SK-N-SH (cell line): ENCODE data around the gene IGF2. TPM values are rescaled to one million over a fixed set of nuclear protein-coding genes. Genes with fewer than 3 reads are reported as not detected.

Experiments used
- CTCF ChIA-PET: fragments of 300-600, 350-600 bp; formaldehyde crosslinking; extraction: SDS; loops from one replicate; lab custom pipeline; 2021; lab: Yijun Ruan, JAX
- POLR2A ChIA-PET: fragments of 350-600 bp; sonication (Branson Sonifier 250); formaldehyde crosslinking; extraction: SDS; loops from one replicate; lab custom pipeline; 2020; ENCODE audit warnings: antibody characterized with exemption, inconsistent platforms; lab: Yijun Ruan, JAX
- DNase-seq: peaks from one replicate; pipeline ENCODE4 v3.0.0; 2012
- H2AFZ ChIP-seq: fragments of 200-600 bp; sonication (generic); 2 replicates; pipeline ENCODE4 v1.8.1; 2016; ENCODE audit warnings: antibody characterized with exemption, mild to moderate bottlenecking, low read depth
- H3F3A ChIP-seq: fragments of 200-600 bp; sonication (generic); replicated peaks from 2 replicates; pipeline ENCODE3; 2016; ENCODE audit warnings: antibody characterized with exemption, mild to moderate bottlenecking; ENCODE audit not compliant: insufficient read depth
- H3K27ac ChIP-seq, 2 experiments: fragments of 200-500 bp in 1 of 2; fragments of 200-600 bp in 1 of 2; sonication (Bioruptor generic) in 1 of 2; sonication (generic), shearing (Covaris generic) in 1 of 2; 2 replicates each; pipeline versions ENCODE4 v1.5.1 to v1.6.1; 2014 to 2016; ENCODE audit warnings: low read depth in 2 of 2, inconsistent platforms in 1 of 2, low read length in 1 of 2, mild to moderate bottlenecking in 1 of 2, mixed read lengths in 1 of 2
- H3K27me3 ChIP-seq: fragments of 200-600 bp; sonication (generic), shearing (Covaris generic); 2 replicates; pipeline ENCODE4 v1.6.1; 2016; ENCODE audit warnings: mixed run types; ENCODE audit not compliant: insufficient read depth
- H3K36me3 ChIP-seq, 2 experiments: fragments of 200-500 bp in 1 of 2; fragments of 200-600 bp in 1 of 2; sonication (Bioruptor generic) in 1 of 2; sonication (generic) in 1 of 2; replicated peaks in 1 of 2; 2 replicates each; pipeline versions ENCODE3 to v1.5.1; 2014 to 2016; ENCODE audit warnings: low read length in 1 of 2, mild to moderate bottlenecking in 1 of 2; ENCODE audit not compliant: insufficient read depth in 2 of 2, control insufficient read depth in 1 of 2
- H3K4me1 ChIP-seq, 2 experiments: fragments of 200-500 bp in 1 of 2; fragments of 200-600 bp in 1 of 2; sonication (Bioruptor generic) in 1 of 2; sonication (generic), shearing (Covaris generic) in 1 of 2; 2 replicates each; pipeline versions ENCODE4 v1.5.1 to v1.6.1; 2014 to 2016; ENCODE audit warnings: low read depth in 1 of 2, low read length in 1 of 2, mixed run types in 1 of 2; ENCODE audit not compliant: insufficient read depth in 2 of 2, control insufficient read depth in 1 of 2
- H3K4me2 ChIP-seq: fragments of 200-600 bp; sonication (generic), shearing (Covaris generic); 2 replicates; pipeline ENCODE4 v1.6.1; 2017; ENCODE audit warnings: mixed run types
- H3K4me3 ChIP-seq, 2 experiments: fragments of 200-500 bp in 1 of 2; fragments of 200-600 bp in 1 of 2; sonication (Bioruptor generic) in 1 of 2; sonication (generic), shearing (Covaris generic) in 1 of 2; 2 replicates each; pipeline versions ENCODE4 v1.5.1 to v1.8.1; 2014 to 2016; ENCODE audit warnings: low read depth in 2 of 2, inconsistent platforms in 1 of 2, low read length in 1 of 2, mild to moderate bottlenecking in 1 of 2, mixed read lengths in 1 of 2, moderate library complexity in 1 of 2
- H3K79me2 ChIP-seq: fragments of 200-600 bp; sonication (generic); 2 replicates; pipeline ENCODE4 v1.8.1; 2017; ENCODE audit warnings: mild to moderate bottlenecking; ENCODE audit not compliant: insufficient read depth
- H3K9ac ChIP-seq: fragments of 200-600 bp; sonication (generic); 2 replicates; pipeline ENCODE4 v1.6.1; 2017; ENCODE audit warnings: mixed run types
- H3K9me2 ChIP-seq: fragments of 200-600 bp; sonication (generic); 2 replicates; pipeline ENCODE4 v1.6.1; 2017; ENCODE audit warnings: mixed run types
- H3K9me3 ChIP-seq: fragments of 200-600 bp; sonication (generic); 2 replicates; pipeline ENCODE4 v1.6.1; 2017; ENCODE audit warnings: mixed run types, mild to moderate bottlenecking, moderate library complexity
- H4K20me1 ChIP-seq: fragments of 200-600 bp; sonication (generic); 2 replicates; pipeline ENCODE4 v1.6.1; 2017; ENCODE audit warnings: mild to moderate bottlenecking, mixed run types; ENCODE audit not compliant: insufficient read depth
- CTCF ChIP-seq: fragments of 200-600 bp; sonication (generic); IDR thresholded peaks from 2 replicates; pipeline ENCODE4 v1.6.1; 2017; ENCODE audit warnings: antibody characterized with exemption, mild to moderate bottlenecking, moderate library complexity
- ELF1 ChIP-seq: IDR thresholded peaks from 2 replicates; pipeline ENCODE4 v1.4.0; 2012
- FOXJ3 ChIP-seq: sonication (generic); formaldehyde crosslinking; IDR thresholded peaks from 2 replicates; pipeline ENCODE4 v1.5.1; 2020; ENCODE audit warnings: mild to moderate bottlenecking, missing genetic modification reagents
- GABPA ChIP-seq: IDR thresholded peaks from 2 replicates; pipeline ENCODE4 v1.4.0; 2012; ENCODE audit warnings: low read depth, mild to moderate bottlenecking
- MEF2A ChIP-seq: IDR thresholded peaks from 2 replicates; pipeline ENCODE4 v1.4.0; 2012; ENCODE audit warnings: low read depth, borderline replicate concordance
- MXI1 ChIP-seq: IDR thresholded peaks from 2 replicates; pipeline ENCODE4 v1.6.1; 2012; ENCODE audit warnings: mild to moderate bottlenecking, low read depth, low read length, improper control_type of control experiment
- PBX3 ChIP-seq: IDR thresholded peaks from 2 replicates; pipeline ENCODE4; 2012
- REST ChIP-seq: IDR thresholded peaks from 2 replicates; pipeline ENCODE4 v1.6.1; 2012; ENCODE audit warnings: mild to moderate bottlenecking, low read depth, low read length, moderate library complexity
- RFX5 ChIP-seq: IDR thresholded peaks from 2 replicates; pipeline ENCODE4 v1.6.1; 2012; ENCODE audit warnings: mild to moderate bottlenecking, improper control_type of control experiment, low read length
- RXRA ChIP-seq: IDR thresholded peaks from 2 replicates; pipeline ENCODE4 v1.4.0; 2012; ENCODE audit warnings: low read depth, mild to moderate bottlenecking, borderline replicate concordance
- SIN3A ChIP-seq: IDR thresholded peaks from 2 replicates; pipeline ENCODE4 v1.6.1; 2012; ENCODE audit warnings: low read depth, mild to moderate bottlenecking, low read length, moderate library complexity, borderline replicate concordance
- TAF1 ChIP-seq: IDR thresholded peaks from 2 replicates; pipeline ENCODE4 v1.6.1; 2012; ENCODE audit warnings: low read depth, mild to moderate bottlenecking, low read length, moderate library complexity, borderline replicate concordance
- TCF12 ChIP-seq: IDR thresholded peaks from 2 replicates; pipeline ENCODE4 v1.4.0; 2012
- TEAD4 ChIP-seq: IDR thresholded peaks from 2 replicates; pipeline ENCODE4 v1.4.0; 2012; ENCODE audit warnings: mild to moderate bottlenecking, borderline replicate concordance; ENCODE audit not compliant: insufficient read depth
- USF1 ChIP-seq: IDR thresholded peaks from 2 replicates; pipeline ENCODE4 v1.4.0; 2012; ENCODE audit warnings: low read depth, borderline replicate concordance
- YY1 ChIP-seq: IDR thresholded peaks from 2 replicates; pipeline ENCODE4 v1.4.0; 2012; ENCODE audit warnings: low read depth, mild to moderate bottlenecking
- ZBTB33 ChIP-seq: IDR thresholded peaks from 2 replicates; pipeline ENCODE4 v1.4.0; 2012; ENCODE audit warnings: low read depth, borderline replicate concordance
- WGBS: methylation state at CpG from one replicate; pipeline ENCODE4 v1.1.6; 2017; ENCODE audit warnings: low lambda C conversion rate; 5-methylcytosine and 5-hydroxymethylcytosine counted together
- polyA plus RNA-seq, 3 experiments: library from polyadenylated mRNA; depleted of rRNA; stranded (reverse); fragments of >200 nt; gene quantifications; 2 replicates each; pipeline ENCODE4 v1.2.3, GENCODE V29; 2012

The IGF2 gene
- polyA plus RNA-seq, 1 of the 3 experiments (the other 2 are of a cell fraction), result 0.05 TPM

GRCh38 chr11:2154195-2154585 is 15.0 kb upstream of the IGF2 start:
- peaks cover 0 to 30% of the 10 kb centered on the region in 2 experiments; a peak in 1 of 4 replicates for H3K4me1 ChIP-seq
- H3K36me3 ChIP-seq, result no peaks in the 10 kb centered on the region
- TF ChIP-seq PBX3 (no peak), TEAD4 (no peak), SIN3A (no peak), ZBTB33 (no peak), USF1 (no peak), GABPA (no peak), TAF1 (no peak), TCF12 (no peak), ELF1 (no peak), CTCF (no peak), RXRA (no peak), FOXJ3 (no peak), MEF2A (no peak), RFX5 (no peak), REST (no peak), MXI1 (no peak), YY1 (no peak)
- no peaks in the 10 kb centered on the region for H3K9me2 ChIP-seq
- H3K4me3 ChIP-seq, result no peak overlapping the region
- no peak for DNase-seq
- 0 out of 2 replicates have a peak, but pooled peaks cover 3% of the 10 kb centered on the region for H3K27me3 ChIP-seq
- CTCF ChIA-PET, result interaction anchor here (0.8 to 25.3 kb wide), 13 partner anchors 13 to 514 kb away, joined by 4 to 1098 read pairs (median 179); partner anchors contain the start of genes IGF2, MRPL23, SYT8 and TH
- POLR2A ChIA-PET, result interaction anchor here (1.1 kb wide), 1 partner anchor 460 kb away, joined by 4 read pairs; no protein-coding TSS in a partner anchor
- H3F3A ChIP-seq, result no peaks in the 10 kb centered on the region
- no peak overlapping the region for H2AFZ ChIP-seq
- 0 out of 2 replicates have a peak, but pooled peaks cover 3% of the 10 kb centered on the region for H4K20me1 ChIP-seq
- H3K79me2 ChIP-seq, result no peaks in the 10 kb centered on the region
- no peaks in the 10 kb centered on the region for H3K9me3 ChIP-seq
- 77% methylated on average over 3 of the region's 7 CpGs for WGBS
- no peak overlapping the region for H3K27ac ChIP-seq
- H3K4me2 ChIP-seq, result no peak overlapping the region
- H3K9ac ChIP-seq, result no peak overlapping the region
